ENCODE data around the gene BNC1. TPM values are rescaled to one million over a fixed set of nuclear protein-coding genes. Genes with fewer than 3 reads are reported as not detected.
A peak's percentile ranks its signal among the peaks of the same experiment; 100 is the strongest.

The BNC1 gene
- total and polyA plus RNA-seq, 12 donors: 0.06 to 0.71 (median 0.16) TPM; not detected in 1

GRCh38 chr15:83299462-83299861 is 15.0 kb upstream of the BNC1 start:
- H3K4me3 ChIP-seq: no peak overlapping the region
- H3K27ac ChIP-seq: no peak overlapping the region
- intact Hi-C loops (cut with DNase I): no loop called here
- no peaks in the 10 kb centered on the region for H3K36me3 ChIP-seq
- no peaks in the 10 kb centered on the region for H3K4me1 ChIP-seq
- TF ChIP-seq, protein P1, sequence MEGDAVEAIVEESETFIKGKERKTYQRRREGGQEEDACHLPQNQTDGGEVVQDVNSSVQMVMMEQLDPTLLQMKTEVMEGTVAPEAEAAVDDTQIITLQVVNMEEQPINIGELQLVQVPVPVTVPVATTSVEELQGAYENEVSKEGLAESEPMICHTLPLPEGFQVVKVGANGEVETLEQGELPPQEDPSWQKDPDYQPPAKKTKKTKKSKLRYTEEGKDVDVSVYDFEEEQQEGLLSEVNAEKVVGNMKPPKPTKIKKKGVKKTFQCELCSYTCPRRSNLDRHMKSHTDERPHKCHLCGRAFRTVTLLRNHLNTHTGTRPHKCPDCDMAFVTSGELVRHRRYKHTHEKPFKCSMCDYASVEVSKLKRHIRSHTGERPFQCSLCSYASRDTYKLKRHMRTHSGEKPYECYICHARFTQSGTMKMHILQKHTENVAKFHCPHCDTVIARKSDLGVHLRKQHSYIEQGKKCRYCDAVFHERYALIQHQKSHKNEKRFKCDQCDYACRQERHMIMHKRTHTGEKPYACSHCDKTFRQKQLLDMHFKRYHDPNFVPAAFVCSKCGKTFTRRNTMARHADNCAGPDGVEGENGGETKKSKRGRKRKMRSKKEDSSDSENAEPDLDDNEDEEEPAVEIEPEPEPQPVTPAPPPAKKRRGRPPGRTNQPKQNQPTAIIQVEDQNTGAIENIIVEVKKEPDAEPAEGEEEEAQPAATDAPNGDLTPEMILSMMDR (IDR thresholded peaks at IDR 0.05): no peak
- ATAC-seq (peak in 1 of 8 donors; percentile 51), DNase-seq (no peak)
- H3K27me3 ChIP-seq: peaks cover 0 to 37% (median 16%) of the 10 kb centered on the region in 7 donors
- WGBS, 2 donors: 53 to 54% methylated on average over 3 of the region's 3 CpGs
- H3K9me3 ChIP-seq: peaks cover 0 to 1% (median 0%) of the 10 kb centered on the region in 11 donors

- ATAC-seq: no peak
- intact Hi-C loops (cut with DNase I): no loop called here
- WGBS, 2 donors: 59 to 72% methylated on average over 6 of the region's 6 CpGs
- TF ChIP-seq, protein P1 (IDR thresholded peaks at IDR 0.05): no peak
- Histone ChIP-seq H3K27me3 (peaks cover 0 to 46% (median 28%) of the 10 kb centered on the region in 7 donors), H3K4me1 (no peaks in the 10 kb centered on the region), H3K9me3 (no peaks in the 10 kb centered on the region), H3K36me3 (no peaks in the 10 kb centered on the region), H3K27ac (no peak overlapping the region), H3K4me3 (no peak overlapping the region)
- DNase-seq: no peak
Observed at GRCh38 chr15:83295417-83295816, 11.0 kb upstream of the BNC1 start.

DNA sequence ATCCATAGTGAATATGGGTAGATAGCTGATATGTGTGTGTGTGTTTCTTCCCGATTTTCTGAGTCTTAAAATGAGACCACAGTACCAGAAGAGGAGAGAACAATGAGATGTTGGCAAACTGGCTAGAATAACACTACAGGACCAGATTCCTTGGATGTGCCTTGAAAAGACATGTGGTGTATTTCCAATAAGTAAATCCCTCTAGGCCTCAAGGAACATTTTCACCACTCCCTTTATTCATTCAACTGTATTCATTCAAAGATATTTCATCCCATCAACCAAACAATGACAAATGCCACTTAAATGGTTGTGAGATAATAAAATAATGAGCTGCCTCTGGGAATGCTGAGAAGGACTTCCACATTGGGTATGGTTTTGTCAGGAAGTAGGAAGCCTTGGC is 8.7 kb upstream of the BNC1 start:
- ATAC-seq: no peak
- Histone ChIP-seq H3K36me3 (no peaks in the 10 kb centered on the region), H3K4me1 (no peaks in the 10 kb centered on the region), H3K27ac (no peak overlapping the region), H3K27me3 (peaks cover 0 to 50% (median 30%) of the 10 kb centered on the region in 7 donors), H3K4me3 (no peak overlapping the region), H3K9me3 (no peaks in the 10 kb centered on the region)
- intact Hi-C loops (cut with DNase I): no loop called here
- no peak for DNase-seq
- 71 to 73% methylated on average over 1 of the region's 1 CpG for WGBS, 2 donors
- TF ChIP-seq, protein P1 (IDR thresholded peaks at IDR 0.05): no peak

- no peak overlapping the region for H3K27ac ChIP-seq
- no peaks in the 10 kb centered on the region for H3K36me3 ChIP-seq
- no peak overlapping the region for H3K4me3 ChIP-seq
- TF ChIP-seq, protein P1 (IDR thresholded peaks at IDR 0.05): no peak
- DNase-seq: no peak
- intact Hi-C loops (cut with DNase I): no loop called here
- H3K4me1 ChIP-seq: no peaks in the 10 kb centered on the region
- 44 to 54% methylated on average over 5 of the region's 5 CpGs for WGBS, 2 donors
- no peaks in the 10 kb centered on the region for H3K9me3 ChIP-seq
- no peak for ATAC-seq
- peaks cover 0 to 50% (median 30%) of the 10 kb centered on the region in 7 donors for H3K27me3 ChIP-seq
Observed at GRCh38 chr15:83292317-83292716, 7.9 kb upstream of the BNC1 start.

Measured in heart right ventricle (tissue), 16 donors.